H1 (cell line): Measurements from ENCODE around the gene TWIST1. TPM values are rescaled to one million over a fixed set of nuclear protein-coding genes. Genes with fewer than 3 reads are reported as not detected.

Experiments used
- CTCF ChIA-PET: fragments of 300-600 bp; sonication (Branson Sonifier 250); formaldehyde crosslinking; loops from one replicate; lab custom pipeline; 2021; ENCODE audit not compliant: partially characterized antibody; lab: Charles Lee
- POLR2A ChIA-PET: fragments of 300-600 bp; sonication (Branson Sonifier 250); formaldehyde crosslinking; loops from one replicate; lab custom pipeline; 2021; ENCODE audit warnings: inconsistent platforms; ENCODE audit not compliant: partially characterized antibody; lab: Charles Lee
- DNase-seq, 2 experiments: peaks; one replicate each; pipeline versions ENCODE4 v3.0.0 to v3.0.0-alpha.2; 2010 to 2022; ENCODE audit warnings: low spot score in 2 of 2, low read depth in 1 of 2, mixed read lengths in 1 of 2
- FAIRE-seq: peaks from 2 replicates; lab custom pipeline; 2011; peaks lifted over from hg19 to GRCh38; lab: Jason Lieb, UNC
- H2AFZ ChIP-seq: 2 replicates; pipeline ENCODE4 v1.8.1; 2012; ENCODE audit warnings: low read length, inconsistent platforms
- H2AK5ac ChIP-seq: 2 replicates; pipeline ENCODE4 v1.6.1; 2013; ENCODE audit warnings: low read depth, low read length
- H2BK120ac ChIP-seq: replicated peaks from 2 replicates; pipeline ENCODE3; 2013; ENCODE audit warnings: low read depth, low read length, inconsistent platforms
- H2BK12ac ChIP-seq: 2 replicates; pipeline ENCODE4 v1.6.1; 2013; ENCODE audit warnings: low read depth, low read length
- H2BK15ac ChIP-seq: 2 replicates; pipeline ENCODE4 v1.6.1; 2013; ENCODE audit warnings: low read length
- H2BK20ac ChIP-seq: 2 replicates; pipeline ENCODE4 v1.6.1; 2013; ENCODE audit warnings: low read length
- H2BK5ac ChIP-seq: 2 replicates; pipeline ENCODE4 v1.6.1; 2013; ENCODE audit warnings: low read depth, low read length
- H3K14ac ChIP-seq: 2 replicates; pipeline ENCODE4 v1.6.1; 2013; ENCODE audit warnings: inconsistent platforms; ENCODE audit not compliant: insufficient read length
- H3K18ac ChIP-seq: 2 replicates; pipeline ENCODE4 v1.6.1; 2013; ENCODE audit warnings: low read length; ENCODE audit errors: extremely low read depth
- H3K23ac ChIP-seq: 2 replicates; pipeline ENCODE4 v1.6.1; 2013; ENCODE audit warnings: inconsistent platforms; ENCODE audit not compliant: insufficient read length
- H3K23me2 ChIP-seq: 2 replicates; pipeline ENCODE4 v1.6.1; 2013; ENCODE audit warnings: low read depth, low read length
- H3K27ac ChIP-seq: 2 replicates; pipeline ENCODE4 v1.6.1; 2011; ENCODE audit warnings: low read depth, low read length, inconsistent platforms
- H3K27me3 ChIP-seq, 4 experiments: replicated peaks in 1 of 4; 1 replicate in 1 of 4; 2 replicates in 3 of 4; pipeline versions ENCODE4 v1.6.1 to v1.8.1; 2011 to 2013; ENCODE audit warnings: low read length in 3 of 4, mild to moderate bottlenecking in 3 of 4, inconsistent platforms in 2 of 4, mixed read lengths in 2 of 4, moderate library complexity in 1 of 4; ENCODE audit not compliant: control insufficient read depth in 3 of 4, insufficient read depth in 3 of 4; ENCODE audit errors: extremely low read depth in 1 of 4
- H3K36me3 ChIP-seq, 4 experiments: 2 replicates each; pipeline versions ENCODE4 v1.6.1 to v1.8.1; 2011 to 2013; ENCODE audit warnings: mild to moderate bottlenecking in 4 of 4, low read length in 3 of 4, moderate library complexity in 2 of 4, control low read depth in 1 of 4, inconsistent platforms in 1 of 4; ENCODE audit not compliant: insufficient read depth in 4 of 4, control insufficient read depth in 2 of 4
- H3K4ac ChIP-seq: replicated peaks from 2 replicates; pipeline ENCODE3; 2013; ENCODE audit warnings: low read length, low read depth, mixed read lengths, inconsistent platforms; ENCODE audit not compliant: insufficient read length
- H3K4me1 ChIP-seq, 4 experiments: replicated peaks in 1 of 4; 1 replicate in 1 of 4; 2 replicates in 3 of 4; pipeline versions ENCODE4 v1.6.1 to v1.8.1; 2011 to 2013; ENCODE audit warnings: low read length in 3 of 4, inconsistent platforms in 2 of 4, mixed read lengths in 1 of 4; ENCODE audit not compliant: insufficient read depth in 4 of 4, control insufficient read depth in 3 of 4
- H3K4me2 ChIP-seq, 2 experiments: 2 replicates each; pipeline versions ENCODE4 v1.6.1 to v1.8.1; 2011 to 2013; ENCODE audit warnings: low read depth in 2 of 2, low read length in 2 of 2, control low read depth in 1 of 2, inconsistent platforms in 1 of 2, mild to moderate bottlenecking in 1 of 2; ENCODE audit not compliant: insufficient read depth in 1 of 2
- H3K4me3 ChIP-seq, 4 experiments: fragments of 200-600, 300-600 bp in 1 of 4; sonication (generic), shearing (Covaris generic), sonication (Bioruptor Twin) in 1 of 4; 2 replicates each; pipeline versions ENCODE4 v1.5.1 to v1.8.1; 2011 to 2016; ENCODE audit warnings: low read length in 4 of 4, low read depth in 3 of 4, control low read depth in 2 of 4, inconsistent platforms in 2 of 4, mild to moderate bottlenecking in 2 of 4, mixed read lengths in 1 of 4, moderate library complexity in 1 of 4; ENCODE audit not compliant: insufficient read depth in 2 of 4; ENCODE audit errors: extremely low read depth in 1 of 4
- H3K56ac ChIP-seq: replicated peaks from 2 replicates; pipeline ENCODE3; 2013; ENCODE audit warnings: low read depth, mild to moderate bottlenecking, mixed read lengths, low read length, inconsistent platforms; ENCODE audit not compliant: insufficient read length
- H3K79me1 ChIP-seq: 2 replicates; pipeline ENCODE4 v1.6.1; 2013; ENCODE audit warnings: low read depth, low read length, control low read depth
- H3K79me2 ChIP-seq, 2 experiments: 2 replicates each; pipeline versions ENCODE4 v1.6.1 to v1.8.1; 2012 to 2013; ENCODE audit warnings: low read length in 2 of 2, mild to moderate bottlenecking in 2 of 2, inconsistent platforms in 1 of 2; ENCODE audit not compliant: insufficient read depth in 2 of 2, control insufficient read depth in 1 of 2
- H3K9ac ChIP-seq, 4 experiments: replicated peaks in 1 of 4; 1 replicate in 1 of 4; 2 replicates in 3 of 4; pipeline versions ENCODE4 v1.6.1 to v1.8.1; 2011 to 2013; ENCODE audit warnings: low read depth in 3 of 4, low read length in 3 of 4, control low read depth in 2 of 4, mild to moderate bottlenecking in 2 of 4, moderate library complexity in 2 of 4, inconsistent platforms in 1 of 4; ENCODE audit errors: extremely low read depth in 1 of 4
- H3K9me3 ChIP-seq, 2 experiments: 2 replicates each; pipeline versions ENCODE4 v1.6.1 to v1.8.1; 2012 to 2013; ENCODE audit warnings: mild to moderate bottlenecking in 2 of 2, moderate library complexity in 2 of 2, control low read depth in 1 of 2, inconsistent platforms in 1 of 2, low read depth in 1 of 2, low read length in 1 of 2, mixed read lengths in 1 of 2; ENCODE audit not compliant: insufficient read depth in 2 of 2
- H4K20me1 ChIP-seq, 2 experiments: replicated peaks in 1 of 2; 2 replicates each; pipeline versions ENCODE3 to v1.8.1; 2011 to 2013; ENCODE audit warnings: inconsistent platforms in 2 of 2, low read length in 2 of 2, mild to moderate bottlenecking in 1 of 2; ENCODE audit not compliant: insufficient read depth in 2 of 2, control insufficient read depth in 1 of 2
- H4K5ac ChIP-seq: 2 replicates; pipeline ENCODE4 v1.6.1; 2013; ENCODE audit warnings: low read length, low read depth, mixed read lengths, inconsistent platforms; ENCODE audit not compliant: insufficient read length
- H4K8ac ChIP-seq: 2 replicates; pipeline ENCODE4 v1.8.0; 2013; ENCODE audit warnings: mild to moderate bottlenecking, moderate library complexity, low read length, inconsistent platforms; ENCODE audit not compliant: insufficient read depth; ENCODE audit errors: extremely low read depth
- H4K91ac ChIP-seq: replicated peaks from 2 replicates; pipeline ENCODE3; 2013; ENCODE audit warnings: low read length, mixed read lengths, inconsistent platforms; ENCODE audit not compliant: insufficient read length
- CREB1 ChIP-seq: IDR thresholded peaks from 2 replicates; pipeline ENCODE4 v1.6.1; 2012; ENCODE audit warnings: inconsistent platforms
- WGBS, 2 experiments: shearing (Covaris generic) in 1 of 2; methylation state at CpG; one replicate each; pipeline versions ENCODE4 v1.1.6 to v1.1.7; 2013 to 2015; ENCODE audit warnings: low lambda C conversion rate in 2 of 2, mixed read lengths in 2 of 2, inconsistent platforms in 1 of 2, low coverage in 1 of 2, missing lambda C conversion rate in 1 of 2; ENCODE audit not compliant: insufficient replicate concordance in 2 of 2, insufficient coverage in 1 of 2, insufficient read length in 1 of 2; ENCODE audit errors: extremely low coverage in 1 of 2, missing lambda C conversion rate in 1 of 2; 5-methylcytosine and 5-hydroxymethylcytosine counted together
- polyA plus RNA-seq, 7 experiments: library from polyadenylated mRNA; depleted of rRNA in 3 of 7; stranded (reverse) in 5 of 7; unstranded in 2 of 7; fragments of >200 nt in 5 of 7; fragments of 200-250 nt in 2 of 7; gene quantifications; 1 replicate in 5 of 7; 2 replicates in 1 of 7; 4 replicates in 1 of 7; pipeline versions ENCODE4 v1.2.1 to v1.2.3, GENCODE V29; 2011 to 2013; ENCODE audit warnings: missing spikeins in 2 of 7, mixed read lengths in 2 of 7
- total RNA-seq: library from RNA; stranded (reverse); fragmentation: NEBNext Ultra II Directional; extraction: Animal tissue kit (Norgen Biotek cat#: 25700); gene quantifications from 2 replicates; pipeline ENCODE4 v1.2.1, GENCODE V29; 2021

TWIST1 gene
- total and polyA plus RNA-seq, 2 of the 8 experiments (the other 6 are each of a cell fraction or from before 2014, with no cell fraction given), result 0.29 to 0.52 TPM

DNA sequence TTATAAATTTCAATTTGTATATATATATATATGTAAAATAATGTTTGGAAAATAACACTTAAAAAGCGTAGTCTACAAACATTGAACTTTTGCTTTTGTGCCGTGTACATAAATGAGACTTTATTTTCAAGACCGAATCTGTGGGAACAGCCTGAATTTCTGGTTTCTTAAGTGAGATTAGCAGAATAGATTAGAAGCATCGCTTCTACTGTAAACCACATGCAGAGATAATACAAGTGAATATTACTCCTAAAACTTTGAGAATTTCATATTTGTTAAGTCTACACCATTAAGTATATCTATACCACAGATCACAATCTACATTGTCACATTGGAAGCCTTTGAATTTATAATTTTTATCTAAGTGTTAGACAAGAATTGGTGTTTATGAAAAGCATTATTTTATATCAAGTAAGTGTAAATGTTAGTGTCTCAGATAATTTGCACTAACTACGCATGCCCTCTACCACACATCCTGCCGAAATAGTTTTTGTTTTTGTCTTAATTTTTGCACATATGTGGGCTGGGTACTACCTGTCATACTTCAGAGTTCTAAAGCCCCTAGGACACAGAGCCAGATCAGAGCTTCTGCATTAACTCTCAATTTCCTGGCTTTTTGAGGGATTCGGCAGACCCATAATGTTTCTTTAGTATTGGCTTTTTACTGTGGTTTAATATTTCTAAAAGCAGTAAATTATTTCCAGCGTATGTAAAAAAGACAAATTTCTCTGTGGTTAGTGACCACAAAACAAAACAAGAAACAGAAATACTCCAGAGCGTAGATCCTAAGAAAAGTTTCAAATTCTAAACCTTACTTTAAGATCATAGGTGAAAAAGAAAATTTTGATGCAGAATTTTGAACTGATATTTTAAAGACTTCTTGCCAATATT, 20.0 kb downstream of the TWIST1 start:
- Histone ChIP-seq H3K4me1 (peaks cover 0 to 6% (median 5%) of the 10 kb centered on the region in 4 experiments; a peak in 3 of 7 replicates), H4K8ac (no peak overlapping the region), H4K5ac (no peak overlapping the region), H3K4me2 (no peak overlapping the region), H3K23me2 (no peaks in the 10 kb centered on the region), H3K79me1 (no peaks in the 10 kb centered on the region), H2BK5ac (no peak overlapping the region), H3K18ac (no peak overlapping the region), H3K4me3 (no peak overlapping the region), H4K91ac (no peak overlapping the region), H3K9ac (no peak overlapping the region), H3K36me3 (no peaks in the 10 kb centered on the region), H2AK5ac (no peak overlapping the region), H2BK15ac (no peak overlapping the region), H3K27ac (no peak overlapping the region), H3K79me2 (no peaks in the 10 kb centered on the region), H3K9me3 (no peaks in the 10 kb centered on the region), H3K27me3 (0 out of 7 replicates have a peak, but pooled peaks cover 0 to 3% (median 0%) of the 10 kb centered on the region in 4 experiments), H4K20me1 (no peaks in the 10 kb centered on the region), H2AFZ (no peak overlapping the region), H3K4ac (no peak overlapping the region), H3K14ac (no peak overlapping the region), H2BK20ac (no peak overlapping the region), H2BK120ac (no peak overlapping the region), H3K56ac (no peak overlapping the region), H3K23ac (no peak overlapping the region), H2BK12ac (no peak overlapping the region)
- ChIA-PET CTCF (interaction anchor here (1.0 kb wide), 1 partner anchor 27 kb away, joined by 4 read pairs; no protein-coding TSS in a partner anchor), POLR2A (no interaction called here)
- DNase-seq (no peak), FAIRE-seq (no peak)
- WGBS, 2 experiments, result 88% methylated on average over 9 of the region's 9 CpGs; no CpG with 5 or more reads in 1 of the 2 experiments
- no peak for TF ChIP-seq CREB1
